Dedifferentiated amniotic fluid mesenchymal stem cell (primary cell): ENCODE measurements around the gene PLEKHF1.
"Not testable (repeated sequence)": the region's sequence is repeated elsewhere in the genome, so short reads cannot be mapped to it uniquely, and the experiment has no call there.

Source experiments
- DNase-seq: peaks from one replicate; pipeline ENCODE4 v3.0.0-alpha.2; 2016; ENCODE audit errors: extremely low spot score

Gene PLEKHF1

GRCh38 chr19:29665215-29665825 lies at the start of gene PLEKHF1:
Gene PLEKHF1 (plus strand): TSS chr19:29665461. CDS start chr19:29673840, 8,379 bp downstream.
- DNase-seq = peak; percentile 49

DNA sequence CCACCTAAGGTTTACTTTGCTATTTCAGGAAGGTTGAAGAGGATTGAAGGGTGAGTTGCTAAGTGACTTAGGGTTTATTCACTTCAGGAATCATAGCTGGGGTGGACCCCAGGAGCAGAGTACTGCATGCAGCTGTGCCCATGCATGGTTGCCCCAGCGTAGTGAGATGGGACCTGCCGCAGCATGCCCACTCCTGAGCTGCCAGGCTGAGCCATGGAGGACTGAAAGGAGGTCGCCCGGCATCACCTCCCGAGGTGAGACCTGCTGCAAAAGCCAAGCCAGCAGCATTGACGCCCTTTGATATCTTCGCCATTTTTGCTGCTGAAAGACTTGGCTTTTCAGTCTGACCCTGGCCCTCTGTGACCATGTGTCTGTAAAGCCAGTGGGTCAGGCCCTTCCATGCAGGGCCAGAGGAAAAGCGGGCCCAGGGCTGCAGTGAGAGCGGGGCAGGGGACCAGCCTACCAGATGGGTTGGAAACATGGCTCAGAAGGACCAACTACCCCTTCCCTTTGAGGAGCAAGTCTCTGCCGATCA lies 49.3 kb upstream of the PLEKHF1 start:
- DNase-seq = no peak

DNA sequence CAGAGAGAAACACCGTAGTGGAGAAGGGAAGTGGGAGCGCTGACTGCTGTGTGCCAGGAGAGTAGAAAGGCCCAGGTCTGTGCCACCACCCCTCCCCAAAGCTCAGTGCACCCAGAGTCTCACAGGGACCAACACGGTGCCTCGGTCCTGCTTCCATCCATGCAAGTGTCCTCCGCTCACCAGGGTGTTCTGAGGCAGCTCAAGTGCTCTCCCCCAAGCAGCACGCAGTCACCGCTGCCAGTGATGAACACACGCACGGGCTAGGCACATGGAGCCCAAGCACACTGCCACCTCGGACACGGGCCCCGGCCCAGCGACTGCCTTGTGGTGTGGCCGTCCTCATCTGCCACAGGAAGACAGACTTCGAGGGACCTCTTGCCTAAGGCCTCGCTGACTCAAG lies 48.7 kb upstream of the PLEKHF1 start:
- no peak for DNase-seq

DNA sequence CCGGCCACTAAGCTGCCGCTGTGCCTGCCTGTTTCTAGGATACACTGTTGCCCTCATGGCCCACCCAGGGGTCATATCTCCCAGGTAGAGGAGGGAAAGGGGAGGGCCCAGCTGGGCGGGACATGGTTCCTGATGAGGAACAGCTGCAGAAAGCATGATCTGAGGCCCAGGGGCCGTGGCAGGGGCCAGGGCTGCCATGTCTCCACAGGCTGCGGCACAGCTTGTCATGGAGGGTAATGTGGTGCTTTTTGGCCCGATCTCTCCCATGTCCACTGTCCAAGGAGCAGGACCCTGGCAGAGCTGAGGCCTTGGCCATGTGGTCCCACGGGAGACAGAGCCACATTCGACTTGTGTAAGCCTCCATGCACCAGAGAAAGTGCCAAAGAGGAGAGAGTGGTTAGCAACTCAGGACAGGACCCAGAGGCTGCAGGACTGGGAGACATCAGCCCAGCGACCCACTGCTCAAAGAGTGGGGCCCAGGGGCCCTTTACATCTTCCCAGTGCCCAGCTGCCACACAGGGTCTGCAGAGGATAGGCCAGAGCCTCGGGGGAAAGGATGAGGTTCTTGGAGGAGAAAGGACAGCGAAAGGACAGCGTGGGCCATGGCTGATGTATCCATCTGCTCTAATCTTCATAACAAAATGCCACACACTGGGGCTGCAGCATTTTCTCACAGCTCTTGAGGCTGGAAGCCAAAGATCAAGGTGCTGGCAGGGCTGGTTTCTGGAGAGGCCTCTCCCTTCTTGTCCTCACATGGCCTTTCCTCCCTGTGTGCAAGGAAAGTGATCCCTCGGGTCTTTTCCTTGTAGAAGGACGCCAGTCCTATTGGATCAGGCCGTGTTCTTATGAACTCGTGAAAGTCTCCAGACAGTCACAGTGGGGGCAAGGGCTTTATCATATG lies 47.6 kb upstream of the PLEKHF1 start:
- no peak for DNase-seq

DNA sequence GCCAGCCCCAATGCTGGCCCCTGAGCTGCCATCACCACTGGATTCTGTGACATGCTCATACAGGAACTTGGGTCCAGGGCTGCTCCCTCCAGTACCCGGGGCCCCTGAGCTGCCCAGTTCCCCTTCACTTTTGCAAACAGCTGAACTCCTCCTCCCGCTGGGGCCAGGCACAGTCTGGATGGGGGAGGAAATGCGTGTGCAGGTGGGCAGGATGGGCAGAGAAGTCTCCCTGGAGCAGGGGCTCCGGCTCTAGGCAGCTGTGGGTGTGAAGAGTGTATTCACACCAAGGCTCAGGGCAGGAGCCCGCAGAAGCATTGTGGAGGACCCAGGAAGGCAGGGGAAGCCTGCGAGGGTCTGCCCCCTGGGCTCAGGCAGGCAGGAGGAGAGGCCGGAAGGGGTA lies 46.8 kb upstream of the PLEKHF1 start:
- no peak for DNase-seq

GRCh38 chr19:29618871-29619270 lies 46.4 kb upstream of the PLEKHF1 start:
- DNase-seq = no peak

- DNase-seq = no peak
Measured at GRCh38 chr19:29620931-29621351, 44.3 kb upstream of the PLEKHF1 start.

GRCh38 chr19:29622166-29623070 lies 42.8 kb upstream of the PLEKHF1 start:
- no peak for DNase-seq

GRCh38 chr19:29623726-29624488 lies 41.4 kb upstream of the PLEKHF1 start:
- DNase-seq = no peak

- no peak for DNase-seq
Measured at GRCh38 chr19:29624489-29625185, 40.6 kb upstream of the PLEKHF1 start.

DNA sequence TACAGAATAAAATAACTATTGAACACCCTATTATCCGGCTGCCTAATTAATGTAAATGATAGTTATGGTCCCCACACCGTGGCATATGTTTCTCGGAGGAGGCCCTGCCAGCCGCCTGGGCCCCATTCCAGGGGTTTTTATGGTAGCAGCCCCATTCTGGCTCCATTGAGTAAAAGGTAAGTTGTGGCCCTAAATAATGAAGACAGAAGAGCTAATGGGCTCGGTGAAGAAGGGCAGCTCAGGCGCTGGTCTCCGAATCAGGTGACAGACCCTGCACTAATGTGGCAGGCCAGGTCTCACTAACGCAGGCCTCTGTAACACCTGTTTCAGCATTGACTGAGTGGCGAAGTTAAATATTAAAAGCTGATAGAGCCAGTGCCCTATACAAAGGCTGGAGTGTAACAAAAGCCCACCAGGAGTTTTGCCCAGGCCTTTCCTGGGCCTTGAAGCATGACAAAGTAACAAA lies 40.0 kb upstream of the PLEKHF1 start:
- no peak for DNase-seq

DNA sequence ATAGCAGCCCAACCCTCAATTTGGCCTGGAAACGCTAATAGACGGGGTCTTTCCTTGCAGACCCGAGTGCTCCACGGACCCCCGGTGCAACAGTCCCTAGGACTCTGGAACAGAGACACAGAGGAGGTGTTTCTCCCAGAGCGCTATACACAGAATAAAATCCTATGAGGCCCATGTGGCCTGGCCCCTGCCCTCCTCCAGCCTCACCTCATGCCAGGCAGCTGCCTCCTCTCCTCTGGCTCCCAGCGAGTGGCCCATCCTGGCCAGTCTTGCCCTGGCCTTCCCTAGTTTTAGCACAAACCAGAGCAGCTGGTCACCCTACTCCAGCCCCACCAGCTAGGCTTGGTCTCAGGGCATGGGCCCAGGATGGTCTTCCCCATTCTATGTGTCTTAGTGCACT lies 38.9 kb upstream of the PLEKHF1 start:
- no peak for DNase-seq

DNA sequence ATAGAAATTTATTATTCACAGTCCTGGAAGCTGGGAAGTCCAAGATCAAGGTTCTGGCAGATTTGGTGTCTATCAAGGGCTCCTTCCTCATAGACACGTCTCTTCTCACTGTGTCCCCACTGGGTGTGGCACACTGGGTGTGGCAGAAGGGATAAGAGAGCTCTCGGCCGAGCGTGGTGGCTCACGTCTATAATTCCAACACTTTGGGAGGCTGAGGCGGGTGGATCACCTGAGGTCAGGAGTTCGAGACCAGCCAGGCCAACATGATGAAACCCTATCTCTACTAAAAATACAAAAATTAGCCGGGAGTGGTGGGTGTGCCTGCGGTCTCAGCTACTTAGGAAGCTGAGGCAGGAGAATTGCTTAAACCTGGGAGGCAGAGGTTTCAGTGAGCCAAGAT lies 38.4 kb upstream of the PLEKHF1 start:
- DNase-seq = not testable (repeated sequence)

DNA sequence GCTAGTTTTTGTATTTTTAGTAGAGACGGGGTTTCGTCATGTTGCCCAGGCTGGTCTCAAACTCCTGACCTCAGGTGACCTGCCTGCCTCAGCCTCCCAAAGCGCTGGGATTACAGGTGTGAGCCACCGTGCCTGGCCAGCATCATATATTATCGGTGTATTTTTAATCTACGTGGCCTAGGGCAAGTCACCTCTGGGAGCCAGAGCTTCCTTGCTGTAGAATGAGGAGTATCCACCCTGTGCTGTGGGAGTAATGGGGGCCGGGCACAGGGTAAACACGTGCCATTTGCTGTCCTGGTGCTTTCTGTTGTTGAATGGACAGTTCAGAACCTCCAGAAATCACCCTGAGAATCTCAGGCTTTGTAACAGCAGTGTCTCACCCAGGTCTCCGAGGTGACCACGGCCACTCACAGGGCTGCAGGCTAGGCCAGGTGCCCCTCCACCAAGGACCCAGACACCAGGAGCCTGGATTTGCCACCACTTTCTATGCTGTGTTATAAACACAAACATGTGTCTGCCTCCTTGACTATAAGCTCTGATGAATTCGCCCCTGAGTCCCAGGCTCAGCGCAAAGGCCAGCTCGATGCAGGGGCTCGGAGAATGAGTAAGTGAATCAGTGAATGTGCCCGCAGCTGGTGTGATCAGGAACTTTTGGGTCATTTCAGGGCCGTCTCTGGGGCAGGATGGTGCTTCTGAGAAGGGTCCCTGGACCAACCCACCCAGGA lies 36.4 kb upstream of the PLEKHF1 start:
- no peak for DNase-seq

- no peak for DNase-seq
Measured at GRCh38 chr19:29629836-29630534, 35.3 kb upstream of the PLEKHF1 start.

- no peak for DNase-seq
Measured at GRCh38 chr19:29630655-29631054, 34.6 kb upstream of the PLEKHF1 start.

GRCh38 chr19:29631450-29631849 lies 33.8 kb upstream of the PLEKHF1 start:
- DNase-seq = no peak

DNA sequence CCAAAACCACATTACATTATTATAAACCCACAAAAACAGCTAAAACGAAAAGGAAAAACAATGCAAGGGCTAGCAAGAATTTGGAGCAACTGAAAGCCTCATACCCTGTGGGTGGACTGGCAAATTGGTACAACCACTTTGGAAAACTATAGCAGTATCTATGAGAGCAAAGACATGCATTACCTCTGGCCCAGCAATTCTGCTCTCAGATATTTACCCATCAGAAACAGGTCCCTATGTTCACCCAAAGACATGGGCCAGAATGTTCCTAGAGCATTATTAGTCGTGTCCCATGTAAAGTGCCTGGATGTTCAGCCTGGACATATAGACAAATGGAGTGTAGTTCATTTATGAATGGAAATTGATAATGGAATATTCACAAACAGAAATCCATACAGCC lies 31.3 kb upstream of the PLEKHF1 start:
- DNase-seq = no peak
